Aorta (tissue), 5 donors: ENCODE data around the gene MUC5AC. TPM values are rescaled to one million over a fixed set of nuclear protein-coding genes. Genes with fewer than 3 reads are reported as not detected.
"Not testable (repeated sequence)": the region's sequence is repeated elsewhere in the genome, so short reads cannot be mapped to it uniquely, and the experiment has no call there.

Experiments
- ATAC-seq: fragments of 200-7000 bp; cut with Tn5 transposase; one replicate; pipeline ENCODE4 v1.9.1; 2022; ENCODE audit warnings: moderate library complexity; ENCODE audit not compliant: low FRiP score
- DNase-seq, 2 donors: peaks; one replicate each; pipeline ENCODE4 v3.0.0-alpha.2; 2020
- H3K27ac ChIP-seq, 2 donors: one replicate each; pipeline ENCODE4 v1.5.1; 2013; ENCODE audit warnings: low read length in 2 of 2, mild to moderate bottlenecking in 2 of 2, moderate library complexity in 2 of 2, control low read depth in 1 of 2, inconsistent platforms in 1 of 2, low read depth in 1 of 2
- H3K27me3 ChIP-seq, 2 donors: one replicate each; pipeline ENCODE4 v1.6.1; 2013; ENCODE audit warnings: control low read depth in 1 of 2, low read length in 1 of 2, mild to moderate bottlenecking in 1 of 2, moderate library complexity in 1 of 2; ENCODE audit not compliant: insufficient read depth in 2 of 2, control insufficient read depth in 1 of 2
- H3K36me3 ChIP-seq, 2 donors: one replicate each; pipeline ENCODE4 v1.6.1; 2013; ENCODE audit warnings: control low read depth in 1 of 2, low read length in 1 of 2, mild to moderate bottlenecking in 1 of 2; ENCODE audit not compliant: insufficient read depth in 2 of 2, control insufficient read depth in 1 of 2
- H3K4me1 ChIP-seq, 2 donors: one replicate each; pipeline ENCODE4 v1.6.1; 2013; ENCODE audit warnings: low read length in 2 of 2, control low read depth in 1 of 2, mild to moderate bottlenecking in 1 of 2, moderate library complexity in 1 of 2; ENCODE audit not compliant: insufficient read depth in 2 of 2, control insufficient read depth in 1 of 2
- H3K4me3 ChIP-seq, 2 donors: one replicate each; pipeline ENCODE4 v1.5.1; 2013; ENCODE audit warnings: low read length in 2 of 2, control low read depth in 1 of 2, mild to moderate bottlenecking in 1 of 2
- H3K9me3 ChIP-seq: one replicate; pipeline ENCODE4 v1.6.1; 2013; ENCODE audit warnings: mild to moderate bottlenecking, low read length; ENCODE audit not compliant: control insufficient read depth
- WGBS, 2 donors: extraction: QIAGEN DNeasy Blood & Tissue Kit; methylation state at CpG; one replicate each; pipeline ENCODE4 v1.1.7; 2013; 5-methylcytosine and 5-hydroxymethylcytosine counted together
- intact Hi-C, 2 donors: fragments of 100-400 bp; cut with DNase I; formaldehyde crosslinking; loops; one replicate each; pipeline versions ENCODE4 v1.14.2 to v1.15.0; 2022
- polyA plus RNA-seq, 2 donors: library from polyadenylated mRNA; stranded (reverse); fragments of 200-250 nt; gene quantifications; one replicate each; pipeline ENCODE4 v1.2.3, GENCODE V29; 2013
- total RNA-seq, 2 donors: library from RNA; stranded (reverse); fragmentation: NEBNext Ultra II Directional; extraction: Animal tissue kit (Norgen Biotek cat#: 25700); gene quantifications; one replicate each; pipeline ENCODE4 v1.2.1, GENCODE V29; 2021
- donor health status: healthy with polysubstance abuse.
- donor health status: Bipolar disorder and iron deficiency.
- donor health status: DM: no; HTN: no; CAD: no.
- donor health status: DM: no; HTN: no; CAD: no.
- donor health status: DM: yes; HTN: yes; CAD: no.

Gene MUC5AC
- total and polyA plus RNA-seq, 4 donors, result 0.05 TPM; not detected in 3

- intact Hi-C loops, result no loop called here
- H3K4me1 ChIP-seq, result no peaks in the 10 kb centered on the region
- no peak overlapping the region for H3K4me3 ChIP-seq
- no peaks in the 10 kb centered on the region for H3K9me3 ChIP-seq
- DNase-seq (no peak), ATAC-seq (no peak)
- no peak overlapping the region for H3K27ac ChIP-seq
- 93 to 97% methylated on average over 20 of the region's 20 CpGs for WGBS, 2 donors
- no peaks in the 10 kb centered on the region for H3K27me3 ChIP-seq
- H3K36me3 ChIP-seq, result no peaks in the 10 kb centered on the region
These were observed 84.0 kb downstream of the MUC5AC start for GRCh38 chr11:1241706-1242105.

GRCh38 chr11:1242289-1242688 is 84.5 kb downstream of the MUC5AC start:
- Histone ChIP-seq H3K27ac (no peak overlapping the region), H3K4me1 (no peaks in the 10 kb centered on the region), H3K27me3 (no peaks in the 10 kb centered on the region), H3K9me3 (no peaks in the 10 kb centered on the region), H3K36me3 (no peaks in the 10 kb centered on the region), H3K4me3 (no peak overlapping the region)
- intact Hi-C loops, result no loop called here
- ATAC-seq (no peak), DNase-seq (no peak)
- 95% methylated on average over 19 to 20 of the region's 20 CpGs for WGBS, 2 donors

GRCh38 chr11:1242751-1243150 is 85.0 kb downstream of the MUC5AC start:
- H3K36me3 ChIP-seq, H3K27ac ChIP-seq, DNase-seq, H3K4me1 ChIP-seq, ATAC-seq, H3K9me3 ChIP-seq, intact Hi-C loops, H3K27me3 ChIP-seq, H3K4me3 ChIP-seq: not testable (repeated sequence)
- WGBS, 2 donors, result 89 to 95% methylated on average over 4 to 10 of the region's 11 CpGs

DNA sequence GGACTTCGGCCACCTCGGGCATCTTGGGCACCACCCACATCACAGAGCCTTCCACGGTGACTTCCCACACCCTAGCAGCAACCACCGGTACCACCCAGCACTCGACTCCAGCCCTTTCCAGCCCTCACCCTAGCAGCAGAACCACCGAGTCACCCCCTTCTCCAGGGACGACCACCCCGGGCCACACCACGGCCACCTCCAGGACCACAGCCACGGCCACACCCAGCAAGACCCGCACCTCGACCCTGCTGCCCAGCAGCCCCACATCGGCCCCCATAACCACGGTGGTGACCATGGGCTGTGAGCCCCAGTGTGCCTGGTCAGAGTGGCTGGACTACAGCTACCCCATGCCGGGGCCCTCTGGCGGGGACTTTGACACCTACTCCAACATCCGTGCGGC is 85.8 kb downstream of the MUC5AC start:
- WGBS, 2 donors, result 97% methylated on average over 13 to 15 of the region's 18 CpGs
- H3K4me1 ChIP-seq, H3K36me3 ChIP-seq, H3K27ac ChIP-seq, intact Hi-C loops, DNase-seq, H3K27me3 ChIP-seq, ATAC-seq, H3K4me3 ChIP-seq, H3K9me3 ChIP-seq: not testable (repeated sequence)

- H3K36me3 ChIP-seq, H3K27me3 ChIP-seq, H3K27ac ChIP-seq, H3K9me3 ChIP-seq, DNase-seq, H3K4me1 ChIP-seq, ATAC-seq, intact Hi-C loops, H3K4me3 ChIP-seq: not testable (repeated sequence)
- 92 to 96% methylated on average over 8 to 9 of the region's 9 CpGs for WGBS, 2 donors
These were observed 86.8 kb downstream of the MUC5AC start for GRCh38 chr11:1244557-1244956.

DNA sequence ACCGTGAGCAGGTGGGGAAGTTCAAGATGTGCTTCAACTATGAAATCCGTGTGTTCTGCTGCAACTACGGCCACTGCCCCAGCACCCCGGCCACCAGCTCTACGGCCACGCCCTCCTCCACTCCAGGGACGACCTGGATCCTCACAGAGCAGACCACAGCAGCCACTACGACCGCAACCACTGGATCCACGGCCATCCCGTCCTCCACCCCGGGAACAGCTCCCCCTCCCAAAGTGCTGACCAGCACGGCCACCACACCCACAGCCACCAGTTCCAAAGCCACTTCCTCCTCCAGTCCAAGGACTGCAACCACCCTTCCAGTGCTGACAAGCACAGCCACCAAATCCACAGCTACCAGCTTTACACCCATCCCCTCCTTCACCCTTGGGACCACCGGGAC is 88.0 kb downstream of the MUC5AC start:
- DNase-seq, H3K36me3 ChIP-seq, intact Hi-C loops, H3K4me1 ChIP-seq, H3K4me3 ChIP-seq, H3K27me3 ChIP-seq, ATAC-seq, H3K27ac ChIP-seq, H3K9me3 ChIP-seq: not testable (repeated sequence)
- WGBS, 2 donors, result 87 to 95% methylated on average over 13 of the region's 14 CpGs

DNA sequence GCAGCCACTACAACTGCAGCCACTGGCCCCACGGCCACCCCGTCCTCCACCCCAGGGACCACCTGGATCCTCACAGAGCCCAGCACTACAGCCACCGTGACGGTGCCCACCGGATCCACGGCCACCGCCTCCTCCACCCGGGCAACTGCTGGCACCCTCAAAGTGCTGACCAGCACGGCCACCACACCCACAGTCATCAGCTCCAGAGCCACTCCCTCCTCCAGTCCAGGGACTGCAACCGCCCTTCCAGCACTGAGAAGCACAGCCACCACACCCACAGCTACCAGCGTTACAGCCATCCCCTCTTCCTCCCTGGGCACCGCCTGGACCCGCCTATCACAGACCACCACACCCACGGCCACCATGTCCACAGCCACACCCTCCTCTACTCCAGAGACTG is 88.5 kb downstream of the MUC5AC start:
- H3K36me3 ChIP-seq, DNase-seq, ATAC-seq, H3K27me3 ChIP-seq, H3K27ac ChIP-seq, H3K9me3 ChIP-seq, H3K4me3 ChIP-seq, intact Hi-C loops, H3K4me1 ChIP-seq: not testable (repeated sequence)
- 86 to 89% methylated on average over 12 to 14 of the region's 14 CpGs for WGBS, 2 donors

GRCh38 chr11:1247026-1247425 is 89.3 kb downstream of the MUC5AC start:
- 82 to 90% methylated on average over 3 to 14 of the region's 14 CpGs for WGBS, 2 donors
- ATAC-seq, H3K27ac ChIP-seq, intact Hi-C loops, H3K4me3 ChIP-seq, H3K4me1 ChIP-seq, H3K9me3 ChIP-seq, DNase-seq, H3K36me3 ChIP-seq, H3K27me3 ChIP-seq: not testable (repeated sequence)

- intact Hi-C loops, ATAC-seq, DNase-seq, H3K4me1 ChIP-seq, H3K36me3 ChIP-seq, H3K4me3 ChIP-seq, H3K27ac ChIP-seq, H3K9me3 ChIP-seq, H3K27me3 ChIP-seq: not testable (repeated sequence)
- 83 to 97% methylated on average over 9 to 13 of the region's 18 CpGs for WGBS, 2 donors
These were observed 91.2 kb downstream of the MUC5AC start for GRCh38 chr11:1248951-1249350.
